GM06990 (cell line): ENCODE measurements around the gene CLIC3.

Source experiments
- DNase-seq: peaks from one replicate; pipeline ENCODE4 v3.0.0-alpha.2; 2011; ENCODE audit not compliant: insufficient read length; ENCODE audit errors: extremely low read depth
- H3K27me3 ChIP-seq: replicated peaks from 2 replicates; pipeline ENCODE4 v1.6.0; 2011; ENCODE audit warnings: low read length; ENCODE audit not compliant: control insufficient read depth, insufficient read depth
- H3K36me3 ChIP-seq: 2 replicates; pipeline ENCODE4 v1.5.1; 2011; ENCODE audit warnings: low read length; ENCODE audit not compliant: control insufficient read depth, insufficient read depth
- H3K4me3 ChIP-seq: replicated peaks from 2 replicates; pipeline ENCODE4 v1.5.1; 2011; ENCODE audit warnings: low read depth, mild to moderate bottlenecking, control low read depth, low read length
- TF ChIP-seq, protein P1 (sequence below): IDR thresholded peaks from 2 replicates; pipeline ENCODE4 v1.5.1; 2011; ENCODE audit warnings: low read length, control low read depth, mild to moderate bottlenecking, inconsistent platforms; ENCODE audit not compliant: insufficient read depth, poor library complexity, severe bottlenecking

The CLIC3 gene

DNA sequence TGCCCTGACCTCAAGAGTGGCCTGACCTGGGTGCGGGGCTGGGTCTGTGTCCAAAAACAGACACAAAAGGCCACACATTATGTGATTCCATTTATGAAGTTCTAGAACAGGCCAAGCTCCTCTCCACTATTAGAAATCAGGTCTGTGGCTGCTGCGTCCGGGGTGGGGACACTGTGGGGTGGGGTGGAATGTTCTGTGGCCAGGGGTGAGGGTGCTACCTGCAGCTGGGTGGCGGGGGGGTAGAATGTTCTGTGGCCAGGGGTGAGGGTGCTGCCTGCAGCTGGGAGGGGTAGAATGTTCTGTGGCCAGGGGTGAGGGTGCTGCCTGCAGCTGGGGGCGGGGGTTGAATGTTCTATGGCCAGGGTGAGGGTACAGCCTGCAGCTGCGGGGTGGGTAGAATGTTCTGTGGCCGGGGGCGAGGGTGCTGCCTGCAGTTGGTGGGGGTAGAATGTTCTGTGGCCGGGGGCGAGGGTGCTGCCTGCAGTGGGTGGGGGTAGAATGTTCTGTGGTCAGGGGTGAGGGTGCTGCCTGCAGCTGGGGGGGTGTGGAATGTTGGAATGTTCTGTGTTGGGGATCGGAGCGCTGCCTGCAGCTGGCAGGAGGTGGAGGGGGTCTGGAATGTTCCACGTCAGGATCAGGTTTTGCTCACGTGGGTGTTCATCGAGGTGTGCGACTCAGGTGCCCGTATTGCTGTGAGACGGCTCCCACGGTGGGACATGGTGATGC, 36.0 kb downstream of the CLIC3 start:
- no peak for DNase-seq
- Histone ChIP-seq H3K4me3 (no peak overlapping the region), H3K27me3 (no peaks in the 10 kb centered on the region; the same call in 1 of the 2 replicates), H3K36me3 (no peaks in the 10 kb centered on the region)
- TF ChIP-seq, protein P1, sequence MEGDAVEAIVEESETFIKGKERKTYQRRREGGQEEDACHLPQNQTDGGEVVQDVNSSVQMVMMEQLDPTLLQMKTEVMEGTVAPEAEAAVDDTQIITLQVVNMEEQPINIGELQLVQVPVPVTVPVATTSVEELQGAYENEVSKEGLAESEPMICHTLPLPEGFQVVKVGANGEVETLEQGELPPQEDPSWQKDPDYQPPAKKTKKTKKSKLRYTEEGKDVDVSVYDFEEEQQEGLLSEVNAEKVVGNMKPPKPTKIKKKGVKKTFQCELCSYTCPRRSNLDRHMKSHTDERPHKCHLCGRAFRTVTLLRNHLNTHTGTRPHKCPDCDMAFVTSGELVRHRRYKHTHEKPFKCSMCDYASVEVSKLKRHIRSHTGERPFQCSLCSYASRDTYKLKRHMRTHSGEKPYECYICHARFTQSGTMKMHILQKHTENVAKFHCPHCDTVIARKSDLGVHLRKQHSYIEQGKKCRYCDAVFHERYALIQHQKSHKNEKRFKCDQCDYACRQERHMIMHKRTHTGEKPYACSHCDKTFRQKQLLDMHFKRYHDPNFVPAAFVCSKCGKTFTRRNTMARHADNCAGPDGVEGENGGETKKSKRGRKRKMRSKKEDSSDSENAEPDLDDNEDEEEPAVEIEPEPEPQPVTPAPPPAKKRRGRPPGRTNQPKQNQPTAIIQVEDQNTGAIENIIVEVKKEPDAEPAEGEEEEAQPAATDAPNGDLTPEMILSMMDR, result no peak

DNA sequence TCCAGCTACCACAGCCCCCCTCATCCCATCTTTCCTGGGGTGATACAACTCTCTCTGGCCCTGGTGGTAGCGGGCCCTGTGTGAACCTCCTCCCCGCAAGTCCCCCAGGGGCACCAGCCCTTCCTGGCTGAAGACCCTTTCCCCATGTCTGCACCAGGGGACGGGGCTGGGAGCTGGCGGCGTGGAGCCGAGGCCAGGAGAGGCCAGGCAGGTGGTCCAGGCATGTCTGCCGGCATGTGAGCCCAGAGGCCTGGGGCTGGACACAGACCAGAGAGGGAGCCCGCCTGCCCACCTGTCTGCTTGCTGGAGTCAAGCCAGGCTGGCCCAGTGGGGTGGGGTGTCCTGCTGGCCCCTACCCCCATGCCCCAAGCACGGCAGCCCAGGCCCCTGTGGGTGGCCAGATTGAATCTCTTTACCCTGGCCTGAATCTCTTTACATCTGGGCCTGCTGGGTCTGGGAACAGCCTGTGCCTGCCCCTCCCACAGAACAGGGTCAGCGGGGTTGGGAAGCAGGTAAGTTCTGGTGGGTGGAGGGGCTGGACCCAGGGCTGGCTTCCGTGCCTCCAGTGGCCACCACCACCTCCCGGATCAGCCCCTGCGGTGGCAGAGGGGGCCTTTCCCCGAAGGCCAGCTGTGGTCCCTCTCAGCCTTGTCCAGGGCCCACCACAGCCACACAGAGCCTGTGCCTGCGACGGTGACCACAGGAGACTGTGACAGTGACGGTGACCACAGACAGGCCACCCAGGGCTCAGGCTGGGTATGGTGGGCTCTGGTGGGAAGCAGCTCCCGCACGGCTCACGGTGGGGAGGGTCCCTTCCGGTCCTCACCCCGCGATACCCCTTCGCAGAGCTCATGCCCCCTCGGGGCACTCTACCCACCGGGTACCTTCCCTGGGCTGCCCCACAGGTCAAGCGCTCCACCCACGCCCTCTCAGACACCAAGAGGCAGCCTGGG, 37.2 kb downstream of the CLIC3 start:
- no peak for DNase-seq
- TF ChIP-seq, protein P1, result no peak

DNA sequence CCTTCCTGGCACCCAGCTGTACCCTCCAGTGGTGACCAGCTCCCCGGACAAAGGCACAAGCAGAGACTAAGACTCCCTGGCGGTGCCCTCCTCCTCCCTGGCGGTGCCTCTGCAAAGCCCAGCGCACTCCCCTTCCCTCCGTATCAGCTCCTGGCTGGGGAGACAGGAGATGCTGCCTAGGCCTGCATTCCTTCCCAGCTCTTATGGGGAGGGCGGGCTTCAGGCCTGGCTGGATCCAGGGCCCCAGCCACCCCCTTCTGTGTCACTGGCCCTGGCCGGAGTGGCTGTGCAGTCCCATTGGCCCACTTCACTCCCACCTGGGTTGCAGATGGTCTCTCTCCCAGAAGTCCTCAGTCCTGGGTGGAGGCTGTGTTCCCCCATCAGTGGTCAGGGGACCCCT, 37.9 kb downstream of the CLIC3 start:
- Histone ChIP-seq H3K4me3 (no peak overlapping the region), H3K36me3 (no peaks in the 10 kb centered on the region), H3K27me3 (peaks cover 1% of the 10 kb centered on the region; the same call in 1 of the 2 replicates)
- TF ChIP-seq, protein P1, result no peak
- no peak for DNase-seq

More for the DNA sequence above, 37.2 kb downstream of the CLIC3 start:
- Histone ChIP-seq H3K4me3 (no peak overlapping the region), H3K36me3 (no peaks in the 10 kb centered on the region), H3K27me3 (peaks cover 1% of the 10 kb centered on the region; the same call in 1 of the 2 replicates)

DNA sequence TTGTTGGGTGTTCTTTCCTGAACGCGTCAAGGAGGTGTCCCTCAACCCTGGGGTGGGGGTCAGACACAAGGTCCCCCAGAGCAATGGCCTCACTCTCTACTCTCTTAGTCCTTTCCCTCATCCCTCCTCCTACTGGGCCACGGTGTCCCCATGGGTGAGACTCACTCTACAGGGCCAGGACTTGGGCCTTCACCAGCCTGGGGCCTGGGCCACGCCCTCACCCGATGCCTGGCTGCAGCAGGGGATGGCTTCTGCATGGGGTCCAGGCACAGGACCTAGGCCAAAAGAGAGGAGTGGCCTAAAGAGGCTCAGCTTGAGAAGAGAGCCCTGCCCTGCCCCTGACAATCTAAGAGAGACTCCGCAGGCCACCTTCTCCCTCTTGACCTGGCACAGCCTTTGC, 38.5 kb downstream of the CLIC3 start:
- Histone ChIP-seq H3K36me3 (no peaks in the 10 kb centered on the region), H3K4me3 (no peak overlapping the region), H3K27me3 (peaks cover 1% of the 10 kb centered on the region; the same call in 1 of the 2 replicates)
- no peak for DNase-seq
- TF ChIP-seq, protein P1, result no peak

DNA sequence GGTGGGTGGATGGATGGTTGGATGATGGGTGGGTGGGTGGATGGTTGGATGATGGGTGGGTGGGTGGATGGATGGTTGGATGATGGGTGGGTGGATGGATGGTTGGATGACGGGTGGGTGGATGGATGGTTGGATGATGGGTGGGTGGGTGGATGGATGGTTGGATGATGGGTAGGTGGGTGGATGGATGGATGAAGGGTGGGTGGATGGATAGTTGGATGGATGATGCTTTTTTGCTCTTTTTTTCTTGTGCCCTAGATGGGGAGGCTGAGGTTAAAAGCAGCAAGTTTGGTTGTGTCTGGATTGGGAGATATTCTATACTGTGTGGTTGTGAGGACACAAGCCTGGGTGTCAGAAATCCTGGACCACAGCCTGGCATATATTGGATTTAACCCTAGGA, 38.9 kb downstream of the CLIC3 start:
- no peaks in the 10 kb centered on the region for H3K36me3 ChIP-seq
- H3K4me3 ChIP-seq, result no peak overlapping the region
- H3K27me3 ChIP-seq, result peaks cover 1% of the 10 kb centered on the region; the same call in 1 of the 2 replicates
- TF ChIP-seq, protein P1, result no peak
- DNase-seq, result no peak
